ENCODE results near the gene LMO7.
A peak's percentile ranks its signal among the peaks of the same experiment; 100 is the strongest.

LMO7 gene

DNA sequence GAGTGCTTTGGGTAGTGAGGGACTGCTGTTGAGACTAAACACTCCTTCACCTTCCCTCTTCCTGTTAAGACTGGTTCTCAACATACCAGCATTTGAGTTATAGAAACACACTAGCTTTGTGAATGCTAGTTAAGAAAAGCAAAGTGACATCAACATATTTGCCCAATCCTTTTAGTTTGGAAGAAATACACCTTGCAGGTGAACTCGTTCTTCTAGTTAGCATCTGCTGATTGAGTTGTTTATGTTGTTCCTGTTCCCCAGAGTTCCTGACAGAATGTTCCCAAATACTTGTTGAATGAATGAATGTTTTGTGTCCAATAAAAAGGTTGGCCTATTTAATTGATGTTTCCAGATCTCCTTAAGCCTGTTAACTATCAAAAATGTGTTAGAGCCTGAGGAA, 7.1 kb downstream of the LMO7 start:
- no peak for DNase-seq (ENCODE audit: low read depth)
- no peak overlapping the region for H3K4me3 ChIP-seq (ENCODE audit: control insufficient read depth, low read depth, low read length)
- TF ChIP-seq, protein P1, sequence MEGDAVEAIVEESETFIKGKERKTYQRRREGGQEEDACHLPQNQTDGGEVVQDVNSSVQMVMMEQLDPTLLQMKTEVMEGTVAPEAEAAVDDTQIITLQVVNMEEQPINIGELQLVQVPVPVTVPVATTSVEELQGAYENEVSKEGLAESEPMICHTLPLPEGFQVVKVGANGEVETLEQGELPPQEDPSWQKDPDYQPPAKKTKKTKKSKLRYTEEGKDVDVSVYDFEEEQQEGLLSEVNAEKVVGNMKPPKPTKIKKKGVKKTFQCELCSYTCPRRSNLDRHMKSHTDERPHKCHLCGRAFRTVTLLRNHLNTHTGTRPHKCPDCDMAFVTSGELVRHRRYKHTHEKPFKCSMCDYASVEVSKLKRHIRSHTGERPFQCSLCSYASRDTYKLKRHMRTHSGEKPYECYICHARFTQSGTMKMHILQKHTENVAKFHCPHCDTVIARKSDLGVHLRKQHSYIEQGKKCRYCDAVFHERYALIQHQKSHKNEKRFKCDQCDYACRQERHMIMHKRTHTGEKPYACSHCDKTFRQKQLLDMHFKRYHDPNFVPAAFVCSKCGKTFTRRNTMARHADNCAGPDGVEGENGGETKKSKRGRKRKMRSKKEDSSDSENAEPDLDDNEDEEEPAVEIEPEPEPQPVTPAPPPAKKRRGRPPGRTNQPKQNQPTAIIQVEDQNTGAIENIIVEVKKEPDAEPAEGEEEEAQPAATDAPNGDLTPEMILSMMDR (conservative IDR thresholded peaks at IDR 0.05; ENCODE audit: control insufficient read depth, insufficient read depth, low read depth, low read length), result no peak

DNA sequence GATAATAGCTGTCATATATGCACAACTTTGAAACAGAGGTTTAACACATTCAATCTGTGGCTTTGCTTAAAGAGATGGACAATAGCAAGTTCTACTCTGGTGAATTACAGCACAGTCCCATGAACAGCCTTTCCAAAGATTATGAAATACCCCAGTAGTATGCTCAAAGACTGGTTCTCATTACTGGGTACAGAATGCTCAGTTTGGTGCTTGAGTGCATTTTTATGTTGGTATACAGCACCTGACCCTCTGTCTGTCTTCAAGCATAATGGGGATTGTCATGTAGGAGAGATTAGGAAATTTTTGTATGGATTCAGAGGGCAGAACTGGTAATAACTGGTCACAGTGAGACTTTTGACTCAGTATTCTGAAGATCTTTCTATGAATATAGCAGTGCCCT, 7.6 kb downstream of the LMO7 start:
- H3K4me3 ChIP-seq (ENCODE audit: control insufficient read depth, low read depth, low read length), result no peak overlapping the region
- TF ChIP-seq, protein P1 (conservative IDR thresholded peaks at IDR 0.05; ENCODE audit: control insufficient read depth, insufficient read depth, low read depth, low read length), result no peak
- no peak for DNase-seq (ENCODE audit: low read depth)

DNA sequence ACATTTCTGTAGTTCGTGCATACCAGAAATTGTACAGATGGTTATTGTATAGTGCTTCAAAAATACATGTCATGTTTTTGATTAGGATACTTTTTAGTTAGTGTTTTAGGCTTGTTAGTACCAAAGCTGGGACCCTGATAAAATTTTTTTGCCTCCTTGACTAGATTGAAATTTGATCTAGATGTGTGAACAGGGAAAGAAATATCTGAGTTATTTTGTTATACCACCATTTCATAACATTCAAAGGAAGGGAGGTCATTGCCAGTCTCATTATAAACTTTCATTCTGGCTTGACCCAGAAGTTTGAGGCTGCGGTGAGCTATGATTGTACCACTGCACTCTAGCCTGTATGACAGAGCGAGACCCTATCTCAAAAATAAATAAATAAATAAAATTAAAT, 9.0 kb downstream of the LMO7 start:
- TF ChIP-seq, protein P1 (conservative IDR thresholded peaks at IDR 0.05; ENCODE audit: control insufficient read depth, insufficient read depth, low read depth, low read length), result no peak
- H3K4me3 ChIP-seq (ENCODE audit: control insufficient read depth, low read depth, low read length), result no peak overlapping the region
- no peak for DNase-seq (ENCODE audit: low read depth)

DNA sequence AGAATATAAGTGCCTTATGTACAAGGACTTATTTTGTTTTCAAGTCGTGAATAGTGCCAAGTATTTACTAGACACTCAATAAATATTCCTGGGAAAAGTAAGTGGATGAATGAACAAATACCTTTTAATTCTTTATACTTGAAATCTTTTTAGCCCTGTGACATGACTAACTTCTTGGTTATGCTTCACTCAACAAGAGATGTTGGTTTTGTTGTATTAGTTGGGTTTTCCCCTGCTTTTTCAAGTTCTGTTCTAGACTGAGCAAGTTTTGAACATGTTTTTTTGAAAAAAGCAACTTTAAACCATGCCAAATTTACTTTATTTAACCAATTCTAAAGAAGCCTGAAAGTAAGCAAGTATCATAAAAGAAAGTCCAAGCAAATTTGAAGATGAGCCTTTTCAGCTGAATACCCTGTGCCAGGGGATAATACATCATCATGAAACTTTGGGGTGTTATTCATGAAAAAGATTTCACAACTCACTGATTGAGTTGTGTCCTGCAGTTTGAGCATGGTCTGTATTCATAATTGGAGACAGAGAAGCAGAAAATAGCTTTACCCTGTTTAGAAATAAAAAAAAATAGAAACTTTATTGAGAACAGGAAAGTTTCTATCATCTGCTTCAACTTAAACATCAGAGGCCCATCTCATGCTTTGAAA, 11.1 kb downstream of the LMO7 start:
- H3K4me3 ChIP-seq (ENCODE audit: control insufficient read depth, low read depth, low read length), result no peak overlapping the region
- DNase-seq (ENCODE audit: low read depth), result peak; percentile 26
- TF ChIP-seq, protein P1 (conservative IDR thresholded peaks at IDR 0.05; ENCODE audit: control insufficient read depth, insufficient read depth, low read depth, low read length), result no peak

DNA sequence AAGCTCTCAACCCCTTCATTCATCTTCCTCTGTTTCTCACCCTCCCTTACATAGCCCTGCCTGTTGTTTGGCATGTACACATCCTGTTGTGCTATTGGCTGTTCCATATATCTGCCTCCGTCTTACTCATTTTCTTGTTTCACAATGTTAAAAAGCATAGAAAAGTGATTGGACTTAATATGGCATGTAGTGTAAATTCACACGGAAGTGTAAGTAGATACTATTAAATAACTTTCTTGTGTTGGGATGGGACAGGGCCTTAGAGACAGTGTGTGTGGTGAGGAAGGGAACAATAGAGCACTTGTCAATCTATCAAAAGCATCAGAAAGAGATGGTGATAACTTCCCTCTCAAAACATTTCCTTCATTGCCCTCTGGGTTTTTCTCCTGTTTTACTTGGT, 12.3 kb downstream of the LMO7 start:
- DNase-seq (ENCODE audit: low read depth), result no peak
- TF ChIP-seq, protein P1 (conservative IDR thresholded peaks at IDR 0.05; ENCODE audit: control insufficient read depth, insufficient read depth, low read depth, low read length), result no peak
- H3K4me3 ChIP-seq (ENCODE audit: control insufficient read depth, low read depth, low read length), result no peak overlapping the region

DNA sequence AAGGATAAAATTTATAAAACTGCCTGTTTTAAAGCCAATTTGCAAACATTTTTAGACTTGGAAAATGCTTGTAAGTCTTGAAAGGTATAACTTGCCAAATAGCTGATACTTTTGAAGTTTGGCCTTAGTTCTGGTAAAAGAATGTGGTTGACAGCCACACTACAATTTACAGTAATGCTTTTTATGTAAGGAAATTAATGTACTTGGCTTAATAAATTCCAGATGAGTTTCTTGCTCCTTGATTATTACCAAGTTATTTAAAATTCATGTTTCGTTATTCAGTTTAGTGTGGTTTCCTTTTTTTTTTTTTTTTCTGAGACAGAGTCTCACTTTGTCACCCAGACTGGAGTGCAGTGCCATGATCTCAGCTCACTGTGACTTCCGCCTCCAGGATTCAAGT, 14.9 kb downstream of the LMO7 start:
- TF ChIP-seq, protein P1 (conservative IDR thresholded peaks at IDR 0.05; ENCODE audit: control insufficient read depth, insufficient read depth, low read depth, low read length), result no peak
- H3K4me3 ChIP-seq (ENCODE audit: control insufficient read depth, low read depth, low read length), result no peak overlapping the region
- DNase-seq (ENCODE audit: low read depth), result no peak

DNA sequence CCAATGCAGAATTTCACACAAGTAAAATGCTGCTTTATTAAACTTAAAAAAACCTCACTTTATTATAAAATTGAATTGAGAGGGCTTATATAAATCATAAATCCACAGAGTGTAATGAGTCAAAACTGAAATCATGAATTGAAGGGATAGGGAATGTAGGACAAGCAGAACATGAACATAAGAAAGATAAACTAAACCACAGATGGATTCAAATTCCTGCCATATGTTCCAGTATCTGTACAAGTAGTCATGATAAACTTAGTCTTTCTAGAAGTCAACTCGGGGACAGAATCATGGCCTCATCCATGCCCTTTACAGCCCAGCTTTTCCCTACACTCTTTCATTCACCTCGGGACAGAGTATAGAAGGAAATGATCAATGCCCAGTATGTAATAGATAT, 16.6 kb downstream of the LMO7 start:
- TF ChIP-seq, protein P1 (conservative IDR thresholded peaks at IDR 0.05; ENCODE audit: control insufficient read depth, insufficient read depth, low read depth, low read length), result no peak
- H3K4me3 ChIP-seq (ENCODE audit: control insufficient read depth, low read depth, low read length), result no peak overlapping the region
- DNase-seq (ENCODE audit: low read depth), result no peak
